Thoracic aorta (tissue), 2 donors: ENCODE measurements around the gene ABCG8. TPM values are rescaled to one million over a fixed set of nuclear protein-coding genes. Genes with fewer than 3 reads are reported as not detected.

Source experiments
- ATAC-seq: fragments of 150-250 bp; one replicate; pipeline ENCODE4 v1.8.0; 2017; ENCODE audit warnings: low read depth; ENCODE audit not compliant: insufficient number of reproducible peaks, low FRiP score
- DNase-seq: peaks from one replicate; pipeline ENCODE4 v3.0.0-alpha.2; 2020; ENCODE audit warnings: low spot score
- H3K27ac ChIP-seq, 2 donors: fragments of 200-600 bp; sonication (generic); 1 replicate in 1 of 2; 2 replicates in 1 of 2; pipeline ENCODE4 v1.5.1; 2016; ENCODE audit warnings: mild to moderate bottlenecking in 2 of 2, moderate library complexity in 2 of 2
- H3K27me3 ChIP-seq: fragments of 200-600 bp; sonication (generic); replicated peaks from 2 replicates; pipeline ENCODE4 v1.6.0; 2016; ENCODE audit warnings: mild to moderate bottlenecking; ENCODE audit not compliant: insufficient read depth
- H3K36me3 ChIP-seq: fragments of 200-600 bp; sonication (generic); one replicate; pipeline ENCODE4 v1.5.1; 2016
- H3K4me1 ChIP-seq, 2 donors: fragments of 200-600 bp; sonication (generic); 1 replicate in 1 of 2; 2 replicates in 1 of 2; pipeline versions ENCODE4 v1.5.1 to v1.6.0; 2016; ENCODE audit warnings: low read depth in 2 of 2, mild to moderate bottlenecking in 1 of 2; ENCODE audit not compliant: control insufficient read depth in 1 of 2
- H3K4me3 ChIP-seq: fragments of 200-600 bp; sonication (generic); 2 replicates; pipeline ENCODE4 v1.5.1; 2016; ENCODE audit warnings: mild to moderate bottlenecking
- H3K9me3 ChIP-seq: fragments of 200-600 bp; sonication (generic); 2 replicates; pipeline ENCODE4 v1.5.1; 2016
- CTCF ChIP-seq: fragments of 200-600 bp; sonication (generic); IDR thresholded peaks from one replicate; pipeline ENCODE4 v1.5.1; 2019; ENCODE audit warnings: antibody characterized with exemption
- total RNA-seq, 2 donors: library from RNA; depleted of rRNA; stranded (reverse); fragments of >200 nt; gene quantifications; one replicate each; pipeline versions ENCODE4 v1.1.0 to v1.2.3, GENCODE V29; 2016

Gene ABCG8
- total RNA-seq, 2 donors from 2014 or later = not detected

- no peaks in the 10 kb centered on the region for H3K4me1 ChIP-seq
- no peak for DNase-seq
- no peak overlapping the region for H3K4me3 ChIP-seq
- H3K27ac ChIP-seq = no peak overlapping the region
- no peak for TF ChIP-seq CTCF
- H3K36me3 ChIP-seq = peaks cover 32% of the 10 kb centered on the region
- H3K9me3 ChIP-seq = no peaks in the 10 kb centered on the region
- no peaks in the 10 kb centered on the region for H3K27me3 ChIP-seq
- ATAC-seq = no peak
Measured at GRCh38 chr2:43889416-43889815, 50.6 kb downstream of the ABCG8 start.

- Histone ChIP-seq H3K36me3 (peaks cover 39% of the 10 kb centered on the region), H3K27me3 (no peaks in the 10 kb centered on the region), H3K4me3 (no peak overlapping the region), H3K4me1 (no peaks in the 10 kb centered on the region), H3K9me3 (no peaks in the 10 kb centered on the region), H3K27ac (no peak overlapping the region)
- no peak for DNase-seq
- no peak for ATAC-seq
- no peak for TF ChIP-seq CTCF
Measured at GRCh38 chr2:43890855-43891254, 52.1 kb downstream of the ABCG8 start.

GRCh38 chr2:43894743-43895142 lies 56.0 kb downstream of the ABCG8 start:
- ATAC-seq = no peak
- Histone ChIP-seq H3K36me3 (peaks cover 27% of the 10 kb centered on the region), H3K9me3 (no peaks in the 10 kb centered on the region), H3K27me3 (no peaks in the 10 kb centered on the region), H3K4me3 (no peak overlapping the region), H3K27ac (no peak overlapping the region), H3K4me1 (no peaks in the 10 kb centered on the region)
- no peak for DNase-seq
- TF ChIP-seq CTCF = no peak

- H3K4me3 ChIP-seq = no peak overlapping the region
- peaks cover 25% of the 10 kb centered on the region for H3K36me3 ChIP-seq
Measured at GRCh38 chr2:43896906-43897305, 58.1 kb downstream of the ABCG8 start.

GRCh38 chr2:43897492-43897891 lies 58.7 kb downstream of the ABCG8 start:
- H3K9me3 ChIP-seq = no peaks in the 10 kb centered on the region
- no peaks in the 10 kb centered on the region for H3K27me3 ChIP-seq
- no peaks in the 10 kb centered on the region for H3K4me1 ChIP-seq
- no peak for DNase-seq
- no peak for TF ChIP-seq CTCF
- H3K27ac ChIP-seq = no peak overlapping the region
- H3K36me3 ChIP-seq = peaks cover 22% of the 10 kb centered on the region
- H3K4me3 ChIP-seq = no peak overlapping the region
- ATAC-seq = no peak

More at GRCh38 chr2:43896906-43897305, 58.1 kb downstream of the ABCG8 start:
- ATAC-seq = no peak
- H3K27me3 ChIP-seq = no peaks in the 10 kb centered on the region
- DNase-seq = no peak
- no peaks in the 10 kb centered on the region for H3K4me1 ChIP-seq
- TF ChIP-seq CTCF = no peak
- H3K27ac ChIP-seq = no peak overlapping the region
- H3K9me3 ChIP-seq = no peaks in the 10 kb centered on the region
